Purkinje cell (primary cell): ENCODE data around the gene DUSP18. TPM values are rescaled to one million over a fixed set of nuclear protein-coding genes. Genes with fewer than 3 reads are reported as not detected.

Experiments used
- polyA plus RNA-seq: library from polyadenylated mRNA; unstranded; fragments of >200 nt; fragmentation: Nextera tagmentation; gene quantifications from 2 replicates; pipeline ENCODE4 v1.2.1, GENCODE V29; 2014

DUSP18 gene
- polyA plus RNA-seq: 5.0 and 8.8 TPM in 2 replicates

GRCh38 chr22:30667494-30668385 is at the start of gene DUSP18:
DUSP18 (minus strand) TSS chr22:30667875; CDS start chr22:30664003, 3,872 bp downstream.

GRCh38 chr22:30694640-30695350 is 27.1 kb upstream of the DUSP18 start, which contains the start of gene OSBP2:
OSBP2 (plus strand) TSS chr22:30694874; CDS start chr22:30694910, 36 bp downstream.

GRCh38 chr22:30635273-30636225 is 32.1 kb downstream of the DUSP18 start, which contains the start of gene SLC35E4:
SLC35E4 (plus strand) TSS chr22:30635781; CDS start chr22:30636451, 670 bp downstream.

Other genes starting within 250 kb of the DUSP18 start
- gene MTFP1, start 242.1 kb downstream of the DUSP18 start, polyA plus RNA-seq: 1.9 and 5.8 TPM in 2 replicates
- not detected in 2 replicates for gene SEC14L3, start 195.9 kb downstream of the DUSP18 start, polyA plus RNA-seq
- gene SEC14L4, start 162.2 kb downstream of the DUSP18 start, polyA plus RNA-seq: not detected in 2 replicates
- gene SEC14L6, start 121.1 kb downstream of the DUSP18 start, polyA plus RNA-seq: 0.90 and 1.4 TPM in 2 replicates
- 0.15 TPM in 1 of 2 replicates, not detected in the other for gene GAL3ST1, start 93.2 kb downstream of the DUSP18 start, polyA plus RNA-seq
- 7.2 and 10.3 TPM in 2 replicates for gene PES1, start 76.0 kb downstream of the DUSP18 start, polyA plus RNA-seq
- 1.4 and 5.3 TPM in 2 replicates for gene TCN2, start 60.7 kb downstream of the DUSP18 start, polyA plus RNA-seq
- gene SLC35E4, start 32.1 kb downstream of the DUSP18 start, polyA plus RNA-seq: 3.1 and 3.6 TPM in 2 replicates
- 9.6 and 13.5 TPM in 2 replicates for gene OSBP2, start 27.0 kb upstream of the DUSP18 start, polyA plus RNA-seq